HEK293T (cell line): ENCODE data around the gene PTTG1.

ENCODE experiments used
- CTCF ChIA-PET: fragments of 350-600 bp; formaldehyde crosslinking; extraction: SDS; loops from one replicate; lab custom pipeline; 2021; ENCODE audit warnings: antibody characterized with exemption, inconsistent platforms; lab: Yijun Ruan, JAX
- POLR2A ChIA-PET: fragments of 350-600 bp; formaldehyde crosslinking; extraction: SDS; loops from one replicate; lab custom pipeline; 2020; ENCODE audit warnings: antibody characterized with exemption, inconsistent platforms; lab: Yijun Ruan, JAX
- DNase-seq: peaks from one replicate; pipeline ENCODE4 v3.0.0; 2012; ENCODE audit warnings: mixed read lengths; ENCODE audit errors: extremely low spot score
- ARNT ChIP-seq: fragments of 450-650 bp; IDR thresholded peaks from 2 replicates; pipeline ENCODE4 v1.6.1; 2017; ENCODE audit warnings: mild to moderate bottlenecking
- BHLHE40 ChIP-seq: fragments of 450-650 bp; IDR thresholded peaks from 2 replicates; pipeline ENCODE4 v1.6.1; 2016; ENCODE audit warnings: mild to moderate bottlenecking, moderate library complexity, borderline replicate concordance
- CTBP1 ChIP-seq: fragments of 450-650 bp; IDR thresholded peaks from 2 replicates; pipeline ENCODE4 v1.6.1; 2016; ENCODE audit warnings: borderline replicate concordance
- ELF4 ChIP-seq: fragments of 450-650 bp; IDR thresholded peaks from 2 replicates; pipeline ENCODE4 v1.6.1; 2017; ENCODE audit warnings: antibody characterized with exemption
- FOXA1 ChIP-seq: fragments of 450-650 bp; IDR thresholded peaks from 2 replicates; pipeline ENCODE4 v1.6.1; 2016; ENCODE audit warnings: mild to moderate bottlenecking
- FOXK2 ChIP-seq: fragments of 450-650 bp; IDR thresholded peaks from 2 replicates; pipeline ENCODE4 v1.6.1; 2016; ENCODE audit warnings: mild to moderate bottlenecking
- FOXM1 ChIP-seq: fragments of 450-650 bp; IDR thresholded peaks from 2 replicates; pipeline ENCODE4 v1.6.1; 2017; ENCODE audit warnings: mild to moderate bottlenecking, borderline replicate concordance
- HDGF ChIP-seq: fragments of 450-650 bp; IDR thresholded peaks from 2 replicates; pipeline ENCODE4 v1.6.1; 2017; ENCODE audit warnings: antibody characterized with exemption, borderline replicate concordance
- L3MBTL2 ChIP-seq: fragments of 450-650 bp; conservative IDR thresholded peaks from 2 replicates; pipeline ENCODE4 v1.6.1; 2016; ENCODE audit warnings: mild to moderate bottlenecking
- LEF1 ChIP-seq: fragments of 450-650 bp; IDR thresholded peaks from 2 replicates; pipeline ENCODE4 v1.6.1; 2017; ENCODE audit warnings: mild to moderate bottlenecking, borderline replicate concordance
- NFRKB ChIP-seq: fragments of 450-650 bp; IDR thresholded peaks from 2 replicates; pipeline ENCODE4 v1.6.1; 2016; ENCODE audit warnings: mild to moderate bottlenecking, moderate library complexity
- PKNOX1 ChIP-seq: fragments of 450-650 bp; IDR thresholded peaks from 2 replicates; pipeline ENCODE4 v1.6.1; 2016
- SP1 ChIP-seq: fragments of 450-650 bp; IDR thresholded peaks from 2 replicates; pipeline ENCODE4 v1.6.1; 2017
- SUZ12 ChIP-seq: fragments of 450-650 bp; IDR thresholded peaks from 2 replicates; pipeline ENCODE4 v1.6.1; 2016; ENCODE audit warnings: mild to moderate bottlenecking
- TARDBP ChIP-seq: fragments of 450-650 bp; IDR thresholded peaks from 2 replicates; pipeline ENCODE4 v1.6.1; 2016
- ZNF384 ChIP-seq: fragments of 450-650 bp; IDR thresholded peaks from 2 replicates; pipeline ENCODE4 v1.6.1; 2016

Gene PTTG1

GRCh38 chr5:160437271-160437670, 15.6 kb downstream of the PTTG1 start:
- ChIA-PET POLR2A (no interaction called here), CTCF (interaction anchor here (1.5 kb wide), 1 partner anchor 24 kb away, joined by 6 read pairs; no protein-coding TSS in a partner anchor)
- TF ChIP-seq ELF4: no peak
- TF ChIP-seq PKNOX1: no peak
- no peak for TF ChIP-seq FOXM1
- no peak for TF ChIP-seq FOXA1
- no peak for TF ChIP-seq SP1
- TF ChIP-seq HDGF: no peak
- no peak for TF ChIP-seq NFRKB
- no peak for TF ChIP-seq FOXK2
- no peak for TF ChIP-seq CTBP1
- TF ChIP-seq BHLHE40: no peak
- no peak for TF ChIP-seq L3MBTL2
- TF ChIP-seq ARNT: no peak
- TF ChIP-seq SUZ12: no peak
- TF ChIP-seq TARDBP: no peak
- TF ChIP-seq ZNF384: no peak
- TF ChIP-seq LEF1: no peak
- no peak for DNase-seq

- TF ChIP-seq BHLHE40 (no peak), CTBP1 (0 out of 2 replicates have a peak, but pooled peaks have one; percentile 40), ZNF384 (no peak), NFRKB (no peak), PKNOX1 (peak; percentile 19; the same call in 1 of the 2 replicates), FOXK2 (no peak)
- DNase-seq: peak; percentile 63
- ChIA-PET POLR2A (interaction anchor here (1.2 kb wide), 1 partner anchor 17 kb away, joined by 6 read pairs; the partner anchor contains the start of gene PTTG1), CTCF (interaction anchor here (0.7 to 2.9 kb wide), 18 partner anchors 10 to 413 kb away, joined by 3 to 18 read pairs (median 4); partner anchors contain the start of gene PTTG1)
Measured at GRCh38 chr5:160438316-160439204, 16.9 kb downstream of the PTTG1 start.

GRCh38 chr5:160439205-160439600, 17.5 kb downstream of the PTTG1 start:
- DNase-seq: peak; percentile 83
- TF ChIP-seq L3MBTL2 (peak; percentile 32), FOXM1 (no peak), PKNOX1 (no peak), SUZ12 (no peak), HDGF (no peak)
- POLR2A ChIA-PET: no interaction called here
- CTCF ChIA-PET: interaction anchor here (0.6 to 2.9 kb wide), 16 partner anchors 8 to 237 kb away, joined by 3 to 18 read pairs (median 4); partner anchors contain the start of gene PTTG1

- no peak for TF ChIP-seq SUZ12
- no peak for TF ChIP-seq ZNF384
- no peak for TF ChIP-seq FOXA1
- no peak for TF ChIP-seq TARDBP
- no peak for TF ChIP-seq NFRKB
- no peak for TF ChIP-seq SP1
- TF ChIP-seq HDGF: no peak
- TF ChIP-seq FOXM1: no peak
- no peak for TF ChIP-seq L3MBTL2
- TF ChIP-seq FOXK2: no peak
- TF ChIP-seq ELF4: no peak
- TF ChIP-seq ARNT: no peak
- no peak for TF ChIP-seq LEF1
- no peak for TF ChIP-seq PKNOX1
- TF ChIP-seq BHLHE40: no peak
- TF ChIP-seq CTBP1: no peak
- ChIA-PET CTCF (interaction anchor here (0.6 kb wide), 1 partner anchor 22 kb away, joined by 3 read pairs; no protein-coding TSS in a partner anchor), POLR2A (interaction anchor here (1.4 kb wide), 1 partner anchor 23 kb away, joined by 3 read pairs; no protein-coding TSS in a partner anchor)
- DNase-seq: no peak
Measured at GRCh38 chr5:160441311-160441781, 19.7 kb downstream of the PTTG1 start.

GRCh38 chr5:160442824-160443431, 21.3 kb downstream of the PTTG1 start:
- ChIA-PET POLR2A (no interaction called here), CTCF (interaction anchor here (0.7 to 1.1 kb wide), 2 partner anchors 11 to 1396 kb away, joined by 3 read pairs; no protein-coding TSS in a partner anchor)
- no peak for TF ChIP-seq L3MBTL2
- TF ChIP-seq ARNT: no peak
- no peak for TF ChIP-seq FOXM1
- no peak for TF ChIP-seq ELF4
- TF ChIP-seq SUZ12: no peak
- no peak for TF ChIP-seq CTBP1
- no peak for TF ChIP-seq PKNOX1
- no peak for TF ChIP-seq ZNF384
- TF ChIP-seq FOXA1: no peak
- TF ChIP-seq SP1: no peak
- no peak for DNase-seq
